Fibroblast of lung (primary cell): Measurements from ENCODE around the gene PLCH2. TPM values are rescaled to one million over a fixed set of nuclear protein-coding genes. Genes with fewer than 3 reads are reported as not detected.

ENCODE experiments used
- DNase-seq, 2 donors: peaks; one replicate each; pipeline versions ENCODE4 v3.0.0 to v3.0.0-alpha.2; 2010; ENCODE audit warnings: low read depth in 2 of 2
- H2AFZ ChIP-seq: 2 replicates; pipeline ENCODE4 v1.5.1; 2012; ENCODE audit warnings: low read length, control low read depth, inconsistent platforms
- H3K27ac ChIP-seq: 2 replicates; pipeline ENCODE4 v1.5.1; 2011; ENCODE audit warnings: low read length, control low read depth; ENCODE audit not compliant: insufficient read depth
- H3K27me3 ChIP-seq: 2 replicates; pipeline ENCODE4 v1.5.1; 2011; ENCODE audit warnings: mild to moderate bottlenecking, low read length; ENCODE audit not compliant: control insufficient read depth, insufficient read depth
- H3K36me3 ChIP-seq: 2 replicates; pipeline ENCODE4 v1.5.1; 2011; ENCODE audit warnings: low read length; ENCODE audit not compliant: control insufficient read depth, insufficient read depth
- H3K4me1 ChIP-seq: 2 replicates; pipeline ENCODE4 v1.5.1; 2011; ENCODE audit warnings: low read length; ENCODE audit not compliant: control insufficient read depth, insufficient read depth; ENCODE audit errors: extremely low read depth
- H3K4me2 ChIP-seq: 2 replicates; pipeline ENCODE4 v1.5.1; 2011; ENCODE audit warnings: low read length, control low read depth; ENCODE audit not compliant: insufficient read depth; ENCODE audit errors: extremely low read depth
- H3K4me3 ChIP-seq, 4 experiments: fragments of 200-600 bp in 1 of 4; sonication (generic) in 1 of 4; replicated peaks in 1 of 4; 2 replicates each; pipeline ENCODE4 v1.5.1; 2011 to 2016; ENCODE audit warnings: low read length in 4 of 4, low read depth in 3 of 4, mild to moderate bottlenecking in 3 of 4, control low read depth in 2 of 4, inconsistent platforms in 1 of 4, mixed read lengths in 1 of 4; ENCODE audit not compliant: insufficient read depth in 1 of 4; ENCODE audit errors: control extremely low read depth in 1 of 4
- H3K79me2 ChIP-seq: 2 replicates; pipeline ENCODE4 v1.5.1; 2012; ENCODE audit warnings: mild to moderate bottlenecking, low read length, inconsistent platforms; ENCODE audit not compliant: control insufficient read depth, insufficient read depth
- H3K9ac ChIP-seq: 2 replicates; pipeline ENCODE4 v1.5.1; 2011; ENCODE audit warnings: mild to moderate bottlenecking, low read length, control low read depth; ENCODE audit not compliant: insufficient read depth
- H3K9me3 ChIP-seq: 2 replicates; pipeline ENCODE4 v1.5.1; 2012; ENCODE audit warnings: low read depth, low read length; ENCODE audit not compliant: control insufficient read depth, insufficient read depth
- H4K20me1 ChIP-seq: 2 replicates; pipeline ENCODE4 v1.5.1; 2011; ENCODE audit warnings: low read length; ENCODE audit not compliant: control insufficient read depth, insufficient read depth; ENCODE audit errors: extremely low read depth
- CTCF ChIP-seq, 2 donors: IDR thresholded peaks in 1 of 2; conservative IDR thresholded peaks in 1 of 2; 1 replicate in 1 of 2; 2 replicates in 1 of 2; pipeline ENCODE4 v1.5.1; 2011 to 2012; ENCODE audit warnings: low read length in 2 of 2, control low read depth in 1 of 2, inconsistent platforms in 1 of 2, low read depth in 1 of 2, mild to moderate bottlenecking in 1 of 2
- EZH2 ChIP-seq: IDR thresholded peaks from 2 replicates; pipeline ENCODE4 v1.5.1; 2012; ENCODE audit warnings: low read length, control low read depth, mild to moderate bottlenecking; ENCODE audit errors: missing control alignments
- polyA plus RNA-seq, 2 donors: library from polyadenylated mRNA; depleted of rRNA in 1 of 2; stranded (reverse) in 1 of 2; unstranded in 1 of 2; fragments of >200 nt; gene quantifications; 2 replicates each; pipeline ENCODE4 v1.2.1, GENCODE V29; 2011 to 2012; ENCODE audit warnings: missing spikeins in 1 of 2
- total RNA-seq: library from RNA; depleted of rRNA; stranded (reverse); fragments of >200 nt; gene quantifications from 2 replicates; pipeline ENCODE4 v1.2.1, GENCODE V29; 2014

The PLCH2 gene
- total and polyA plus RNA-seq, 2 donors (not counting 1 experiment from before 2014, with no cell fraction given) = 0.02 to 0.17 TPM

GRCh38 chr1:2507744-2508155 lies 31.7 kb downstream of the PLCH2 start:
- TF ChIP-seq EZH2 = no peak
- no peak for TF ChIP-seq CTCF (conservative IDR thresholded peaks at IDR 0.05 in 1 of 2, IDR thresholded peaks at IDR 0.05 in 1 of 2; ENCODE audit: low read depth in 1 of 2, low read length in 2 of 2)
- peaks cover 6% of the 10 kb centered on the region for H3K4me1 ChIP-seq
- H3K27ac ChIP-seq = no peak overlapping the region
- H3K4me3 ChIP-seq = no peak overlapping the region
- peaks cover 20% of the 10 kb centered on the region for H3K27me3 ChIP-seq
- H3K4me2 ChIP-seq = no peak overlapping the region
- H3K9ac ChIP-seq = no peak overlapping the region
- DNase-seq = no peak
- H3K79me2 ChIP-seq = no peaks in the 10 kb centered on the region
- peaks cover 3% of the 10 kb centered on the region for H3K36me3 ChIP-seq
- no peaks in the 10 kb centered on the region for H3K9me3 ChIP-seq
- no peaks in the 10 kb centered on the region for H4K20me1 ChIP-seq
- no peak overlapping the region for H2AFZ ChIP-seq

GRCh38 chr1:2508180-2508579 lies 32.1 kb downstream of the PLCH2 start:
- no peak for TF ChIP-seq EZH2
- no peak for TF ChIP-seq CTCF (conservative IDR thresholded peaks at IDR 0.05 in 1 of 2, IDR thresholded peaks at IDR 0.05 in 1 of 2; ENCODE audit: low read depth in 1 of 2, low read length in 2 of 2)
- H3K79me2 ChIP-seq = no peaks in the 10 kb centered on the region
- no peak overlapping the region for H3K4me3 ChIP-seq
- H3K27ac ChIP-seq = no peak overlapping the region
- no peak overlapping the region for H2AFZ ChIP-seq
- DNase-seq = no peak
- H3K4me1 ChIP-seq = peaks cover 6% of the 10 kb centered on the region
- H3K27me3 ChIP-seq = peaks cover 17% of the 10 kb centered on the region
- no peaks in the 10 kb centered on the region for H4K20me1 ChIP-seq
- no peak overlapping the region for H3K4me2 ChIP-seq
- no peak overlapping the region for H3K9ac ChIP-seq
- H3K9me3 ChIP-seq = no peaks in the 10 kb centered on the region
- H3K36me3 ChIP-seq = peaks cover 7% of the 10 kb centered on the region

GRCh38 chr1:2508751-2509150 lies 32.7 kb downstream of the PLCH2 start:
- Histone ChIP-seq H3K27me3 (peaks cover 12% of the 10 kb centered on the region), H3K79me2 (no peaks in the 10 kb centered on the region), H3K4me2 (no peak overlapping the region), H2AFZ (no peak overlapping the region), H3K36me3 (peaks cover 10% of the 10 kb centered on the region), H3K4me1 (peaks cover 6% of the 10 kb centered on the region), H3K9me3 (no peaks in the 10 kb centered on the region), H3K4me3 (no peak overlapping the region), H4K20me1 (no peaks in the 10 kb centered on the region), H3K9ac (no peak overlapping the region), H3K27ac (no peak overlapping the region)
- no peak for TF ChIP-seq CTCF (conservative IDR thresholded peaks at IDR 0.05 in 1 of 2, IDR thresholded peaks at IDR 0.05 in 1 of 2; ENCODE audit: low read depth in 1 of 2, low read length in 2 of 2)
- no peak for TF ChIP-seq EZH2
- peak in 1 of 2 donors; percentile 47 for DNase-seq
